ENCODE data around the gene BAIAP2.
"Not testable (repeated sequence)": the region's sequence is repeated elsewhere in the genome, so short reads cannot be mapped to it uniquely, and the experiment has no call there.

Gene BAIAP2

DNA sequence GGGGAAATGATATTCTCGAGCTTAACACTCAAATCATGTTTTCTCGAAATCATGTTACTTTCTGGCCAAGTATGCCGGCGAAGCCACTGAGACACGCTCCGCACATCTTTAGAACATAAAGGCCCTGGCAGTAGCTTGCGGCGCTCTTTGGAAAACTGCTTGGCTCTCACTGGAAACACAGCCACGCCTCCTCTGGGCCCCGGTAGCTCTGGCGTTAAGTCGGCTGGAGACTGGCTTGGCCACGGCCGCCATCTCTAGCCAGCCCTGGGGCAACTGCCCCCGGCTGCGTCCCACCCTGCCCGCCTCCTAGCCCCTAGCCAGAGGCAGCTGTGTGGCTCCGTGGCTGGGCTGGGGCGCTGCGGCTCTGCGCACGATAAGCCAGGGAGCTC, 9.2 kb upstream of the BAIAP2 start:
- FAIRE-seq, result no peak

DNA sequence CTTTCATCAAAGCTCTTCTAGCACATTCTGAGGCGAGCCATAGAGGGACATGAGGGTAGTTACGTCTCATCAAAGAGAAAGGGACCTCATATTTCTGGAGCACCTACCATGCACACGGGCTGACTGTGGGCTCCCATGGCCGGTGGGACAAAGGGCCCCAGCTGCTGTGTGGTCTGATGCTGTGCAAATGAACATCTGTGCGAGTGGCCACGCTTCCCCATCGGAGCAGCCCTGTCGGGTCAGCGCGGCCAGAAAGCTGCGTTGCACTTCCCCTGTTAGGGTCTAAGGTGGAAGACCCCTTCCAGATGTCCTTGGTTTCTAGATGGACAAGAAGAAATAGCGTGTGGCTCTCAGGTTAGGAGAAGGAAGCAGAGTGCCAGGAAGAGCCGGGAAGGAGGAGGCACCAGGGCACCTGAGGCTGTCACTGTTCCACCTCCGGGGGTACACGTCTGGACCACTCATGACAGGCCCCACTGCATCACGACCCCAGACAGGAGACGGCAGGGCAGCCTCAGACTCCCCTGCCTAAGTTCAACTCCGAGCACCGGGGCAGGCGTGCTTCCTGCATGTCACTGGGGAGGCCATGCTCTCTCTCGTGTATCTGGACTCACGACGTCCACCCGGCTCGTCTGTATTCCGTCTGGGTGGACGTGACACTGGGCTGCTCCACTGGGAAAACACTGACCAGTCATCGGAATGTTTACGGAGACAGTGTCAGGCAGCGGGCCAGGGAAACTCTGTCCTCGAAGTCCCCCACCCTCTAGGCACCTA, 8.5 kb upstream of the BAIAP2 start:
- no peak for FAIRE-seq

DNA sequence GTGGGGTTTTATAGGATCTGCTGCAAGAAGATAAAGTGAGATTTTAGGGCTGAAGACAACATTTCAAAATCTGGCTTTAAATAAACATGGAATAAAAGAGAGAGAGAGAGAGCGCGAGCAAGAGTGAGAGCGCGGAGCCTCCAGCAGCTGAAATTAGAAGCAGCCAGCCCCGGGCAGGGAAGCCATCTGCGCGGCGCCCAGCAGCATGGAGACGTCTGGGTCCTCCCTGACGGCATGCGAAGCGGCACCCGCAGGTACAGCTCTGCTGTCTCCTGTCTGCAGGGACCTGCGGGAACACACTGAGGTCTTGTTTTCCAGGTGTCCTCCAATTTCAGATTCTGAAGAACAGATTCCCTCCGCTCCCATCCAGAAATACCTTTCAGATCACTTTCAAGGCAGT, 7.9 kb upstream of the BAIAP2 start:
- FAIRE-seq, result no peak

DNA sequence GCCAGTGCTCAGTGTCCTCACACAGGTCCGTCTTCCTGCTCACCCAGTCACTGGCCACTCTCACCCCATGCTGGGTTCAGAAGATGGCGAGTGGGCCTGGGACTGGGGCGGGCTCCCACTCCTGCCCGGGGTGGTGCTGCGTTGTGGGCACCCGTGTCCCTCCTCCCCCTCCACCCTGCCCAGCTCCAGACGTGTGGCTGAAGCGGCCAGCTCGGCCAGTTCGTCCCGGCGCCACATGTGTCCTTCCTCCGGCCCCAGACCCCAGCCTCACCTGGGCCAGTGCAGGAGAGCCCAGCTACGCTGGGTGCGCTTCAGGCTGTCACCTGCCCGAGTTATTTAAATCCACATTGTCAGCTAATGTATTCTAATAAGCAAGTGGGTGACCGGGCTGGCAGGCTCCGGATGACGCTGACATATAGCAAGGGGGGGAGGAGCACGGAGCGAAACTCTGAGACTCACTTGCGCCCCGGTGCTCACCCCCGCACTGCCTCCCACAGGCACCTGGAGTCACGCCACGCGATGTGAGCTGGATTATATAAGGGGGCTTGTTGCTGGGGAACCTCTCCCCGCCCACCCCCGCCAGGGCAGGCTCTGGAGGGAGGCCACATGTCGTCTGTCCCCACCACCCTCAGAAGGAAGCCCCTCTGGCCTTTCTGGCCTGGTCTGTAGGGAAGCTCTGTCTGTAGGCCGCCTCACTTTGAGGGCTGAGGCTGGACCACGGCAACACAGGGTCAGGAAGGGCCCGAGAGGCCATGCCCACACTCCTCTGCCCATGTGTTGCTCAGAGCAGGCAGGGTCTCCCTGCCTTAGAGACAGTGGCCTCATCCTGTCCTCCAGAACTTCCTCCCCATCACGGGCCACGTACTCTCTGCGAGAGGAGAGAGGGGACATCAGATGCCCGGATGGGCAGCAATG, 7.1 kb upstream of the BAIAP2 start:
- no peak for FAIRE-seq

DNA sequence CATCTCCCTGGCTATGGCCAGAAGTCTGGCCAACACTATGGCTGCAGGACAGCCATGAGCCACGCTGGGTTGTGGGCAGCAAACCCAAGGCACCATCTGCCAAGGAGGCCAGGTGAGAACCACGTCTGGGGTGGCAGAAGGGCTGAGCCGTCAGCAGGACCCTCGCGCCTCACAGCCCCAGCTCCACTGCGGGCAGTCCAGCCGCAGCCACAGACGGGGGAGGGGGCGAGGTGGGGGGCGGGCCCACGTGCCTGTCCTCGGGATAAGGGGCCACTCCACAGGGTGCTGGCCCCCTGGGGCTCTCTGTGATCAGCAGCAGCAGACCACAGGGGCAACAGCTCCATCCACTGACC, 6.5 kb upstream of the BAIAP2 start:
- no peak for FAIRE-seq

DNA sequence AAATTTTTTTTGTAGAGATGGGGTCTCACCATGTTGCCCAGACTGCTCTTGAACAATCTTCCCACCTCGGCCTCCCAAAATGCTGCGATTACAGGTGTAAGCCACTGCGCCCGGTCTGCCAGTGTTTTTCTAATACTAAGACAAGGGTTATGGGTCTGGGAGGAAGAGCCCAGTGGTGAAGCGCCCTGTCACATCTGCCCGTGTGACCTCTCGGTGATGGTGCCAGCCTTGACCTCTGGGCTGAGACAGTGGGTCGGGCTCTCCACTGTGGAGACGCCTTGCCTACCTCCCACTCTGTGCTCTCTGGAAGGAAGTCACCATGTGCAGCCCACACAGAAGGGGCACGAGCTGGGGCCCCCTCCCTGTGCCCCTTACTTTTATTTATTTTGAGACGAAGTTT, 5.1 kb upstream of the BAIAP2 start:
- FAIRE-seq, result no peak

DNA sequence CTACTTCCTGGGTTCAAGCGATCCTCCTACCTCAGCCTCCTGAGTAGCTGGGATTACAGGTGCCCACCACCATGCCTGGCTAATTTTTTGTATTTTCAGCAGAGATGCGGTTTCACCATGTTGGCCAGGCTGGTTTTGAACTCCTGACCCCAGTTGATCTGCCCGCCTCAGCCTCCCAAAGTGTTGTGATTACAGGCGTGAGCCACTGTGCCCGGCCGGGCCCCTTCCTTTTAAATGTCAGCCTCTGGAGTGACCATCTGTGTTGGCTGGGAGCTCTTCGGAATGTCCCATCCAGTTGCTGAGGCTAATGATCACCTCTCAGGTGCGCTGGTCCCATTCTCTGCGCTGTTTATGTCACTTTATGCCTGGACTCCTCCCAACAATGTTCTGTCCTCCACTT, 4.6 kb upstream of the BAIAP2 start:
- FAIRE-seq, result not testable (repeated sequence)

DNA sequence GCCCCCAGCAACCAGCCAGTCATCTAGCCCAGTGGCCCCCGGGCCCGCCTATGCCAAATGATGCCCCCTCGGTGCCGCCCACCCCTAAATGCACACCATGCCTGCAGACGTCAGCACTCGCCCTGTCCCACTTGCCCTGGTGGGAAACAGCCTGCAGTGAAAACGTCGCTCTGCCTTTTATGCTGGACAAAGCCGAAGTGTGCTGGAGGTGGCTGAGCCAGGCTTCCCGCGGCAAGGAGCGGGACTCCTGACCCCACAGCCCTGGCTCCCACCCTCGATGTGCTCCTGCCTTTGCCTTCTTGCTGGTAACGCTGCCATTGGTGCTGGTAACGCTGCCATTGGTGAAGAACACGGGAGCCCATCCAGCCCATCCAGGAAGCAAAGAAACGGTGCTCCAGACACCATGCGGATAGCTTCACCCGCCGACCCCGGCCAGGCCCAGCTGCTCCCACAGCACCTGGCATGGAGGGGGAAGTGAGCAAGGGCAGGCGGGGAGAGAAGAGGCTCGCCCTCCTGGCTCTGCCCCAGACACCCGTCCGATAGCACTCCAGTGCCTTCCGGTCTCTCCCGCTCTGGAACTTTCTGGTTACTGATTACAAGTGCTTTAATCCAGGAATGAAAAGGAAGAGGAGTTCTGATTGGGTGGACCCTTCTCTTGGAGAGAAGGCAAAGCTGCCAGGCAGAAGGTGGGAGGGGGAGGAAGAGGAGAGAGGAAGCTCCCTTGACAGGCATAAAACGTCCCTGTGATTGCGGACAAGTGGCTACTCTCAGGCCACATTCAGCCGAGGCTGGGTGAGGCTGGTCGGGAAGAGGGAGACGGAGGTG, 4.0 kb upstream of the BAIAP2 start:
- no peak for FAIRE-seq

DNA sequence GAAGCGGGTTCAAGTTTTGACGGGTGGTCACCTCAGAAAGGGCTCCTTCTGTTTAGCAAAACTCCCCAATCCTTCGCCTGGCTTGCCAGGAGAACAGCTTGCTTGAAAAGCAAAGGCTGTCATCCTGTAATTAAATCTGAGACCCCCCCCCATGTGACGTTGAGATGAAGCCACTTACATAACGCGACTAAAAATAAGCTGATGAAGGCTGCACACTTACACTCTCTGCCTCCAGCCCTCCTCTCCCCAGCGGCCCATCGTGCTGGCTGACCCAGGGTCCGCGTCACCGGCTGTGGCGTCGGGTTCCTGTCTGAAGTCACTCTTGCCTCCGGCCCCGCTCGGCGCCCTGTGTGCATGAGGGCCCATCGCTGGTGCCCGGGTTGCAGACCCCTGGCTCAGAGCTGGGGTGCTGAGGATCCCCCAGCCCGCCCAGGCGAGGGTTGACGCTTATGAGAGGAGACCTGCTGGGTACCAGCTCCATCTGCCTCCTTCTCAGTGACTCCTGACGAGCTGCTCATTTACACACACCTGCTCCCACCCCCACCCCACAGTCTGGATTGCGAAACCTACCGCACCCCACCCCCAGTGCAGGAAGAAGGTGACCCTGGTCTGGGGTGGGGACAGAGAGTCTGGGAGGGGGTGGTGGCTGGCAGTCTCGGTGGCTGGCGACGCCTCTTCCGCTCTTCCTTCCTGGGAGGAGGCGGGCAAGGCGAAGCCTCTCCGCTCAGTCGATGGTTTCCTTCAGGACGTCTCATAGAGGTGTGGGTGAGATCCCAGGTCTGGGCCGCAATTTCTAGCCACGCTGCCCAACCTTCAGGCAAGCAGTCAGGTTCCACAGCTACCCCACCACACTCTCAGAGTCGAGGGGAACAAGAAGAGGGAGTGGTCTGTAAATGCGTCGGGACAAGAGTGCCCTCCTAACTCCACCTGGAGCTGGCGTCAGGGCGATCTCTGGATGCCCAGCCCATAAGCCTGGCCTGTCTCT, 3.1 kb upstream of the BAIAP2 start:
- FAIRE-seq, result no peak

DNA sequence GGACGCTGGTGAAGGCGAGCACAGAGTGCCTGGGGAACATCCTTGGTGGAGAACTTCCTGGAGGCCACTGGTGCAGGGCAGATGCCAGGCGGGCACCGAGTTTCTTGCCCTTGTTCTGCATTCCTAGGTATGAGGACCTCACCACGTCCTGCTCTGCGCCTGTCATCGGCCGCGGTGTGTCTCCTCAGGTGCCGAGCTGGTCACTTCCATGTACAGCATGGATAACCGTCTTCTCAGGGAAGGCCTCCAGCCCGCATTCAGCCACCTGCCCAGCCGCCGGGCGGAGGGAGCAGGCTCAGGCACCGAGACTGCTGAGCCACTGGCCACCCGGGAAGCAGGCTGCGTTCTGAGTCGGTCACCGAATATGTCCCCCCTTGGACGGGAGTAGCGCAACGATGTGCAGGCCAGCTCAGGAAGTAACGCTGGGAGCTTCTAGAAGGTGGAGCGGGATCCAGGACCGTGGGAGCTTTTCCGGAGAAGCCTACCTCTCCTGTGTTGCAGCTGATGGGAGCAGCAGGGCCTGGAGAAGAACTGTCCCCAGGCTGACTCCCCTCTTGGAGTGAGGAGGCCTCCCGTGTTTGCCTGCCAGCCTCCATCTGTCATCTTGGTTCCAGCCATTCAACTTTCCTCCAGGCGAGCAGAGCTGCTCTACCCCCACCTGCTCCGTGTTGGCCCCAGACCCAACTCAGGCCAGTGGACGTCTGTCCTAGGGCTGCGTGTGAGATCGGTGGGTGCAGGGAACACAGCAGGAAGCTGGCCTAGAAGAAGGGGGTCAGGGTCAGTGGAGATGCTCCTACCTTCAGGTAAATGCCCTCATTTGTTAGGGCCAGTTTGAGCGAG, 2.1 kb upstream of the BAIAP2 start:
- no peak for FAIRE-seq

DNA sequence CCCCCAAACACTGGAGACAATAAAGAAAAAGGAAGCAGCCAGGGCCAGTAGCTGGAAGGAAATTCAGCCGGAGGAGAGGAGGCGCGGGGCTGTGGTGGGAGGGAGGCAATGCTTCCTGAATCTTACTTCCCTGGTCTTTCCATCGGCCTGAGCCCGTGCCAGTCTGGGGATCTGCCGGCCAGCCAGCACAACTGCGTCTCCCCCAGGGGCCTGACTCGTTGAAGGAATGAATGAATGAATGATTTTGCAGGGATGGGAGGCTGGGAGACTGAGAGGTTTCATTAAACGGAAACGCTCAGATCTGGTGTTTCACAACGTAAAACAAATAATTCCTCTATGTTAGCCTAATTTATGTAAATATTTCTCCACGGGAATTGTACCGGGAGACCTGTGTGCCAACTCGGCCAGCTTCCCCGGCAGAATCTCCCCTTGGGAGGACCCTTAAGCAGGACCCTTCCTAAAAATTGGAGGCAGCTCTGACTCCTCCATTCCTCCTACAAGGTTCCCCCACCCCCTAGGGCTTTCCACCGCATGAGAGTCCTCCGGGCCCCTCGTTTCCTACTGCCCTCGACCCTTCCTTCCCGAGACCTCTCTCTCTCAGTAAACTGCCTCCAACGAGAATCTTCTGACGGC, 1.3 kb upstream of the BAIAP2 start:
- FAIRE-seq, result no peak

DNA sequence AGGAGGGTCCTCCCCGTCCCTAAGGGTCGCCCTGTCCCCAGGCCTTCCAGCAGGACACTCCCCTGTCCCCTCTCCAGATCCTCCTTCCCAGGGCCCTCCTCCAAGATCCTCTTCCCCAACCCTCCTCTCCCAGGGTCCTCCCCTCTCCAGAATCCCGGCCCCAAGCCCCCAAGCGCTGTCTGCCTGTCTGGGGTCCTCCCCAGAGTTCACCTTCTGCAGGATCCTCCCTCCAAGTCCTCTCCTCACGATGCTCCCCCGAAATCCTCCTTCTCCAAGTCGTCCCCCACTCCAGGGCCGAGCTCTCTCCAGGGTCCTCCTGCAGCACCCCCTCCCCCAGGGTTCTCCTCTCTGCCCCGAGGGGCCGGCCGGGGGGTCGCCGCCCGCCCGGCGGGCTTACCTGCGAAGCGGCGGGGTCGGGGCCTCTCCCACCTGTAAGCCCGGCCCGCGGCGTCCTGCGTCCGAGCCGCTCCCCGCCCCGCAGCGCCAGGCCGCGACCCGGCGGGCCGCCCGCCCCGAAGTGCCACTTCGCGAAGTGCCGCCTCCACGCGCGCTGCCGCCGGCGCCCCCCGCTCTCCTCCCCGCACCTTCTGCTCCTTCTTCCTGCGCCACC, 678 bp upstream of the BAIAP2 start:
- no peak for FAIRE-seq

DNA sequence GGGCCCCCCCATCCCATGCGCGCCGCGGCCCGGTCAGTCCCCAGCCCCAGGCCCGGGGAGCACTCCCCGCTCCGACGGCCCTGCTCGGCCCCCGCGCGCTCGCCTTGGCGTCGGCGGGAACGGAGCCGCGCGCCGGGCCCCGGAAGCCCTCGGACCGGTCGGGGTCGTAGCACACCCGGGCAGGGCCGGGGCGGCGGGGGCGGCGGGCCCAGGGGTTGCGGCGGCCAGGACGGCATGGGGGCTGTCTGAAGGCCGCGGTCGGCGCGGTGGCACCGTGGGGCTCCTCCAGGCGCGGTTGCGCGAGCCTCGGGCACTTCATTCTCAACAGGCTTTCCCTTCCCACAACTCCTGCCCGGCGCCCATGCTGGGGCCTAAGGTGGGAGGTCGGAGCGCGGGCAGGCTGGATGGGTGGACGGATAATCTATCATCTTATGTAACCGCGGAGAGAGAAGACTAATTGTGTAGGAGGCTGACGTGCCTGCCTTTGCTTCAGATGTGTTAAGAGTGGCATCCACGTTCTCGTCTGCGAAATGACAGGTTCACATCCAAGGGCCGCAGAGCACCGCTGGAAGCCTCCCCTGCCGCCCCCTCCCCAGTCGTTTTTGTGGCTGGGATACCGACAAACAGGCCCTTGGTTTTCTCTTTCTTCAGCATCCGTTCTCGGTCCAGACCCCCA, 708 bp downstream of the BAIAP2 start:
- no peak for FAIRE-seq

DNA sequence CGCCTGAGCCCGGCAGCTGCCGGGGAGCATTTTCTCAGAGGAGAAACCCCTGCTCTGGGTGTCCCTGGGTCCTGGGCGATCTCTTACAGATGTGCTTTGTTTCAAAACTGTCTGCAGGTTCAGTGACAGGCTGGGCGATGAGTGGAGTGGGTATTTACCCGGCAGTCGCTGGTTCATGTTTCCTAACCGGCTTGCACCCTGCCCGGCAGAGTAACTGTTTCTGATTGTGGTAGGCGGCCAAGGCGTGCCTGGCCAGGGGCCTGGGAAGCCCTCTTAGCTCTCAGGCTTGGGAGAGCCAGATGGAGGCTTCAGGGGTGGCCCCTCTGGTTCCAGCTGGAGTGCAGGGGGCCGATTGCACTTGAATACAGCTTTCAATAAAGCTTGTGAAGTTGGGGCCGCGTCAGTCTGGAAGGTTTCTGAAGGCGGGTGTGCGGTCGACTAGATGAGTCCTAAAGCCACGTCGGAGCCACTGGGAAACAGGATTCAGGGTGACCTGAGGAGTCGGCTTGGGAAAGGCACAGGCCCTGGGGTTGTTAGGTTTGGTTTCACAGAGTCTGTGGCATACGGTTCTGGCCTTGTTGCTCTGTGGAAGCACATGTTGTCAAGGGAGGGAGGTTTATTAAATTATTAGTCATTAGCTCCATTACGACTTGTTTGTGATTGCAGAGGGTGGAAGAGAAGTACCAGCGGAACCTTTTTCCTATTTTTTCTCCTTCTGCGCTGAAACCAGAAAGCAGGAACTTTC, 1.4 kb downstream of the BAIAP2 start:
- FAIRE-seq, result no peak

DNA sequence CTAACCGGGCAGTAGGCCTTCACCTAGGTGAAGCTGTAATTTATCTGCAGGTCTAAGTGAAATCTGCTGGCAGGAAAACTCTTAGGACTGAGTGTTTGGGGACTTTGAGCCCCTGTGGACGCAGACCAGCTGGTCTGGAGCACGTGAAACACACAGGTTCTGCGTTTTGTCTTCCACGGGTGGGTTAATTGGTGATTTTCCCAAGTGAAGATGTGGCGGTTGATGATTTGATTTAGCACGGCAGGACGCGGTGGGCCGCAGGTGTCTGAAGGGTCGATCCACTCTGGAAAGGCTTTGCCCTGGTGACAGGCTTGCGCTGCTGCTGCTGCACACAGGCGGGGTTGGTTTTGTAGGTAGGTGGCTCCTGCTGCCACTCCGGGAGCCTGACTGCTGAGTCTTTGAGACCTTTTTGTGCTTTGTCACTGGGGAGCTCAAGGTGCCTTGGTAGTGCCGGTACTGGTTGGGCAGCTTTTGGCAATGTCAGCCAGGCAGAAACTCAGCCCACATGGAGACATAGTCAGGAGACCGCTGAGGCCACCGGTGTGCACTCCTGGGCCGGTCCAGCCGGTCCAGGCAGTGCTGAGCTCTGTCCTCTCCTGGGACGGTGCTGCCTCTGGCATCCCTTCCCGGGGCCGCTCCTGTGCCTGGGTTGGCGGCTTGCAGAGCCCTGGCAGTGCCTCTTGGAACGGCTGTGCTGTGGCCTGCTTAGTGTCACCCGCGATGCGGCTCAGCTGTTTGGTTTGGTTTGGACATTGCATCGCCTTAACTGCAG, 2.3 kb downstream of the BAIAP2 start:
- FAIRE-seq, result no peak

DNA sequence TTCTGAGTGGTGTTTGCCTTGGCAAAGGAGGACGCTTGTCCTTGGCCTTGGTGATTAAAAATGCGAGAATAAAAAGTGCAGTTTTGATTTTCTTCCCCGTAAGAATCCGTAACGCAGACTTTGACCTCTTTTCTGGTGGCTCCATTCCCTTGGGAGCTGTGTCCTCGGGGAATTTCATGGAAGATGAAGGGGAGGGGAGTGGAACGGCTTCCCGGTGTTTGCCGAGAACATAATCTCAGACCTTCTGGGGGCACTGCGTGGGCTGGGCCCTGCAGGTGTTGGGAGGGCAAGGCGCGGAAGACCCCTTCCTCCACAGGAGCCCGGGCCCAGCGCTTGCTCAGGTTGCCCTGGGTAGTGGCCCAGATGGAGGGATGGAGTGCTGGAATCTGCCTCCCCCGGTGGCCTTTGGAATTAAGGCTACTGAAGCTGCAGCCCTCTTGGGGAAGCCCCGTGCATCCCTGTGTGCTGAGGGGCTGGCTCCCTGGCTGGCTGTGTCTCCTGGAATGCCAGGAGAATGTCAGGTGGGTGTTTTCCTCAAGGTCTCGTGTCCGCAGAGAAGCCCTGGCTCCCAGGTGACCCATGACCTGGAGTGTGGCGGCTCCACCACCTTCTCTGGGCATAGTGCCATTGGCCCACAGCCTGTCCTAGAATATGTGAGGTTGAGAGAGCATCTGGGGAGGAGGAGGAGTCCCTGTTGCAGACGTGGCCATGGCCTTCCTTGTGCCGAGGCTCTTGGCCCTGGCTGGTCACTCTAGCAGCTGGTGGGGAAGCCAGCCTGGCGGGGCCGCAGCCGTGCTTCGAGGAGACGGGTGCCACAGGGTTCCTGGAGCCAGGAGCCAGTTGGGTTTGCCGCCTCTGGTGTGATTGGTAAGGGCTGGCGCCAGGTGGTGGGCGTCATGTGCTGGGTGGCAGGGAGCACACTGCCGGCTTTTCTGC, 3.1 kb downstream of the BAIAP2 start:
- no peak for FAIRE-seq

DNA sequence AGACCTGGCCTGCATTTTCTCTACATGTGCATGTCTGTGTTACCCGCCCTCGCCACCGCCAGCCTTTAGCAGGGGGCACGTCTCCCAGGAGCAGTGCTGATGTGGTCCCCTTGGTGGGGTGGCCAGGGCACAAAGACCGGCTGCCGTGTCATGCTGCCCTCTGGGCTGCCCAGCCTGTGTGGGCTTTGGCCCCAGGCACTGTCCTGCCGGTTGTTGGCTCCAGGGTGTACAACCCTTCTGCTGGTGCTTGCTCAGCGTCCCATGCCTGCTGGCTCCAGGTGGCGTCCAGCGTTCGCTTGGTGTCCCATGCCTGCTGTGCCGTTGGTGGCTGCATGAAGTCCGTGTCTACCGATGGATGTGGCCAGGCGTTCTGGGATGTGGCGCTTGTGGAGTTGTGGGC, 4.1 kb downstream of the BAIAP2 start:
- no peak for FAIRE-seq
